IMR-90 (cell line): Measurements from ENCODE around the gene HHATL. TPM values are rescaled to one million over a fixed set of nuclear protein-coding genes. Genes with fewer than 3 reads are reported as not detected.

Source experiments
- ATAC-seq: fragments of 200-7000 bp; cut with Tn5 transposase; 2 replicates; pipeline ENCODE4 v1.9.1; 2020; ENCODE audit warnings: low read depth, mild to moderate bottlenecking, moderate library complexity
- BruUV-seq: library from RNA; stranded (reverse); fragments of 400-500 nt; replicated peaks from 2 replicates; lab custom pipeline; 2021; lab: Mats Ljungman, UMichigan
- CTCF ChIA-PET: fragments of 300-600 bp; formaldehyde crosslinking; extraction: SDS; loops from one replicate; lab custom pipeline; 2021; ENCODE audit warnings: antibody characterized with exemption; lab: Yijun Ruan, JAX
- POLR2A ChIA-PET: fragments of 300-600 bp; sonication (Branson Sonifier 250); formaldehyde crosslinking; loops from one replicate; lab custom pipeline; 2022; ENCODE audit warnings: antibody characterized with exemption; ENCODE audit not compliant: unreplicated experiment; lab: Charles Lee
- DNase-seq: peaks from one replicate; pipeline ENCODE4 v3.0.0; 2013
- H2AFZ ChIP-seq: replicated peaks from 2 replicates; pipeline ENCODE3; 2013; ENCODE audit warnings: low read length, mild to moderate bottlenecking; ENCODE audit not compliant: poor library complexity
- H2AK5ac ChIP-seq: 2 replicates; pipeline ENCODE4 v1.6.1; 2013; ENCODE audit warnings: low read depth, low read length, inconsistent platforms
- H2AK9ac ChIP-seq: replicated peaks from 2 replicates; pipeline ENCODE3; 2013; ENCODE audit warnings: mild to moderate bottlenecking, low read depth, low read length, moderate library complexity; ENCODE audit not compliant: poor library complexity
- H2BK120ac ChIP-seq: 2 replicates; pipeline ENCODE4 v1.6.1; 2013; ENCODE audit warnings: low read depth, low read length, inconsistent platforms
- H2BK15ac ChIP-seq: 3 replicates; pipeline ENCODE4 v1.6.1; 2013; ENCODE audit warnings: low read depth, low read length, inconsistent platforms
- H2BK20ac ChIP-seq: 2 replicates; pipeline ENCODE4 v1.6.1; 2013; ENCODE audit warnings: low read depth, mild to moderate bottlenecking, inconsistent platforms, low read length, moderate library complexity
- H2BK5ac ChIP-seq: 2 replicates; pipeline ENCODE4 v1.6.1; 2013; ENCODE audit warnings: mild to moderate bottlenecking, low read depth, low read length, inconsistent platforms; ENCODE audit not compliant: poor library complexity, severe bottlenecking
- H3K14ac ChIP-seq: replicated peaks from 2 replicates; pipeline ENCODE4 v1.6.1; 2013; ENCODE audit warnings: low read depth, low read length, inconsistent platforms
- H3K18ac ChIP-seq: 2 replicates; pipeline ENCODE4 v1.6.1; 2013; ENCODE audit warnings: low read depth, low read length, control low read depth
- H3K23ac ChIP-seq: 2 replicates; pipeline ENCODE4 v1.6.1; 2013; ENCODE audit warnings: low read depth, low read length, inconsistent platforms
- H3K27ac ChIP-seq: 2 replicates; pipeline ENCODE4 v1.5.1; 2013; ENCODE audit warnings: mild to moderate bottlenecking, control low read depth, low read length; ENCODE audit not compliant: insufficient read depth
- H3K27me3 ChIP-seq: 2 replicates; pipeline ENCODE4 v1.6.1; 2013; ENCODE audit warnings: low read length; ENCODE audit not compliant: control insufficient read depth, insufficient read depth
- H3K36me3 ChIP-seq: 2 replicates; pipeline ENCODE4 v1.6.1; 2013; ENCODE audit warnings: low read length, mixed read lengths; ENCODE audit not compliant: control insufficient read depth, insufficient read depth
- H3K4ac ChIP-seq: 2 replicates; pipeline ENCODE4 v1.6.1; 2013; ENCODE audit warnings: low read depth, low read length, inconsistent platforms
- H3K4me1 ChIP-seq: 2 replicates; pipeline ENCODE4 v1.6.1; 2013; ENCODE audit warnings: low read length, mixed read lengths; ENCODE audit not compliant: control insufficient read depth, insufficient read depth
- H3K4me2 ChIP-seq: 2 replicates; pipeline ENCODE4 v1.6.1; 2013; ENCODE audit warnings: low read depth, mild to moderate bottlenecking, control low read depth, low read length, moderate library complexity
- H3K4me3 ChIP-seq: 2 replicates; pipeline ENCODE4 v1.5.1; 2013; ENCODE audit warnings: low read depth, mild to moderate bottlenecking, control low read depth, low read length, moderate library complexity; ENCODE audit not compliant: insufficient read depth
- H3K56ac ChIP-seq: 2 replicates; pipeline ENCODE4 v1.6.1; 2013; ENCODE audit warnings: low read length, inconsistent platforms; ENCODE audit not compliant: insufficient read depth; ENCODE audit errors: extremely low read depth
- H3K79me1 ChIP-seq, 2 experiments: 2 replicates each; pipeline ENCODE4 v1.6.1; 2013; ENCODE audit warnings: low read length in 2 of 2, inconsistent platforms in 1 of 2, low read depth in 1 of 2
- H3K9ac ChIP-seq: 2 replicates; pipeline ENCODE4 v1.6.1; 2013; ENCODE audit warnings: low read depth, low read length, control low read depth
- H3K9me1 ChIP-seq: 2 replicates; pipeline ENCODE4 v1.6.1; 2013; ENCODE audit warnings: low read length, inconsistent platforms; ENCODE audit not compliant: insufficient read depth
- H3K9me3 ChIP-seq: 2 replicates; pipeline ENCODE4 v1.6.1; 2013; ENCODE audit warnings: low read length; ENCODE audit not compliant: control insufficient read depth, insufficient read depth
- H4K20me1 ChIP-seq: 2 replicates; pipeline ENCODE4 v1.6.1; 2013; ENCODE audit warnings: low read length, inconsistent platforms; ENCODE audit not compliant: insufficient read depth
- H4K5ac ChIP-seq: 2 replicates; pipeline ENCODE4 v1.6.1; 2013; ENCODE audit warnings: mild to moderate bottlenecking, low read depth, low read length, control low read depth
- H4K8ac ChIP-seq, 2 experiments: 2 replicates each; pipeline ENCODE4 v1.6.1; 2013; ENCODE audit warnings: low read depth in 2 of 2, low read length in 2 of 2, control low read depth in 1 of 2, inconsistent platforms in 1 of 2
- H4K91ac ChIP-seq: 2 replicates; pipeline ENCODE4 v1.6.1; 2013; ENCODE audit warnings: low read depth, low read length, inconsistent platforms; ENCODE audit not compliant: insufficient read depth
- BHLHE40 ChIP-seq: fragments of 150-350 bp; IDR thresholded peaks from 2 replicates; pipeline ENCODE4 v1.6.1; 2016; ENCODE audit warnings: mild to moderate bottlenecking, low read depth, low read length
- CEBPB ChIP-seq: IDR thresholded peaks from 2 replicates; pipeline ENCODE4 v1.6.1; 2012; ENCODE audit warnings: low read depth, low read length, improper control_type of control experiment
- CHD1 ChIP-seq: IDR thresholded peaks from 2 replicates; pipeline ENCODE4 v1.6.1; 2012; ENCODE audit warnings: low read depth, low read length, improper control_type of control experiment
- FOS ChIP-seq: fragments of 150-350 bp; IDR thresholded peaks from 2 replicates; pipeline ENCODE4 v1.6.1; 2016; ENCODE audit warnings: low read depth, low read length
- MAFK ChIP-seq: IDR thresholded peaks from 2 replicates; pipeline ENCODE4 v1.6.1; 2012; ENCODE audit warnings: low read depth, low read length, improper control_type of control experiment
- MXI1 ChIP-seq: IDR thresholded peaks from 2 replicates; pipeline ENCODE4 v1.6.1; 2012; ENCODE audit warnings: low read depth, mild to moderate bottlenecking, low read length, moderate library complexity, borderline replicate concordance
- NFE2L2 ChIP-seq: fragments of 150-350 bp; IDR thresholded peaks from 2 replicates; pipeline ENCODE4 v1.6.1; 2016; ENCODE audit warnings: low read depth, mild to moderate bottlenecking, low read length
- POLR2A ChIP-seq: IDR thresholded peaks from 2 replicates; pipeline ENCODE4 v1.6.1; 2012; ENCODE audit warnings: mild to moderate bottlenecking, low read depth, low read length
- RFX5 ChIP-seq: IDR thresholded peaks from 2 replicates; pipeline ENCODE4 v1.8.0; 2012; ENCODE audit warnings: low read depth, mild to moderate bottlenecking, low read length, moderate library complexity
- SMC3 ChIP-seq: fragments of 150-350 bp; IDR thresholded peaks from 2 replicates; pipeline ENCODE4 v1.6.1; 2016; ENCODE audit warnings: low read depth, mild to moderate bottlenecking, antibody characterized with exemption, low read length, moderate library complexity
- USF2 ChIP-seq: fragments of 150-350 bp; IDR thresholded peaks from 2 replicates; pipeline ENCODE4 v1.6.1; 2017; ENCODE audit warnings: mild to moderate bottlenecking, antibody characterized with exemption, low read length, low read depth
- WGBS, 2 experiments: methylation state at CpG; one replicate each; pipeline versions ENCODE4 v1.1.5 to v1.1.7; 2013; ENCODE audit warnings: missing lambda C conversion rate in 2 of 2; ENCODE audit not compliant: insufficient read length in 1 of 2; ENCODE audit errors: extremely low coverage in 2 of 2; 5-methylcytosine and 5-hydroxymethylcytosine counted together
- dilution Hi-C: fragments of 300-500 bp; cut with HindIII; formaldehyde crosslinking; loops from one replicate; pipeline ENCODE4 v1.14.3; 2018; ENCODE audit warnings: low sequenced_read_pairs; ENCODE audit not compliant: unreplicated experiment
- in situ Hi-C: fragments of 300-500 bp; cut with MboI; formaldehyde crosslinking; loops from 3 replicates; pipeline ENCODE4 v1.14.3; 2019; ENCODE audit warnings: low sequenced_read_pairs, inconsistent platforms, mixed read lengths
- intact Hi-C: fragments of 100-400 bp; cut with micrococcal nuclease; formaldehyde crosslinking; loops from 2 replicates; pipeline ENCODE4 v1.10.0; 2022
- polyA plus RNA-seq, 3 experiments: library from polyadenylated mRNA; depleted of rRNA; stranded (reverse); fragments of >200 nt; gene quantifications; 2 replicates each; pipeline ENCODE4 v1.2.3, GENCODE V29; 2012; ENCODE audit warnings: low replicate concordance in 1 of 3
- total RNA-seq: library from RNA; depleted of rRNA; stranded (reverse); fragments of >200 nt; gene quantifications from 2 replicates; pipeline ENCODE4 v1.2.3, GENCODE V29; 2012
- TF ChIP-seq, protein P1 (sequence below): fragments of 150-350 bp; IDR thresholded peaks from 2 replicates; pipeline ENCODE4 v1.6.1; 2016; ENCODE audit warnings: low read depth, mild to moderate bottlenecking, low read length, moderate library complexity, borderline replicate concordance

The HHATL gene
- total and polyA plus RNA-seq, 2 of the 4 experiments (the other 2 are of a cell fraction): not detected

DNA sequence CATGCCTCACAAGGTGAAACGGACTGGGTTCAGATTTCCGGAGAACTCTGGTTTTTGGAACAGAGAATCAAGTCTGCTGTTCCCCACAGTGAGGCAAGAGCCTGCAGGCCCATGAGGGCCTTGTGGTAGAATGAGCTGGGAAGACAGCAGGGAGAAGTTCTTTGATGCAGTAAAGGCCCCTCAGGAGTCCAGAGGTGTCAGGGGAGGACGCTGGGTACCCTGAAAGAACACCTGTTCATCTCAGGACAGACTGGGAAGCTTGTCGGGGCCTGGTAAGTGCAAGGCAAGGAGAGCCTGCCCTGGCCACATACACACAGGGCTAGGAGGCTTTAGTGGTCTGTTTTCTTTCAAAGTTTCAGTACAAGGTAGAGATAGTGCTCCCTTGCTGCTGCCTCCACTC is 52.8 kb downstream of the HHATL start (continued):
- no peak for TF ChIP-seq CHD1
- TF ChIP-seq USF2: no peak
- no peak for TF ChIP-seq SMC3
- no peak for TF ChIP-seq BHLHE40
- TF ChIP-seq POLR2A: no peak

DNA sequence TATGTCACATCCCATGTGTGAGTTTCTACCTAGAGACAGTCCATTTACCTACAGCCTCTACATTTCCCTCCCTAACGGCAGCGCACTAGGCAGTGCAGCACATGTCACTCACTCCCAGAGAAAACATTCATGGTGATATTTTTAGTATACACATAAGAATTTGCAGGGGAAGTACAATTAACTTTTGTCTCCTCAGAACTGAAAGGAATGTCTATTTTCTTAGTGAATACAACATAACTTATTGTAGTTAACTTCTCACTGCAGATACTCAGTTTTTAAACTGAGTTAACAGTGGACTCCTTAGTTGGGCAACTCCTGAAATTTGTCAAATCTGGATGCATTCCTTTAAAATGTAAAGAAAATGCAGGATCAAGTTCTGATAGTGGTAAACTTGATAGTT is 53.6 kb downstream of the HHATL start:
- Histone ChIP-seq H3K23ac (no peak overlapping the region), H3K4ac (no peak overlapping the region), H2BK15ac (no peak overlapping the region), H3K79me1 (peaks cover 32 to 71% of the 10 kb centered on the region in 2 experiments), H2AFZ (no peak overlapping the region), H4K5ac (no peak overlapping the region), H3K36me3 (peaks cover 22% of the 10 kb centered on the region), H3K18ac (no peak overlapping the region), H3K56ac (no peak overlapping the region), H2BK120ac (no peak overlapping the region), H3K4me1 (peaks cover 28% of the 10 kb centered on the region), H4K20me1 (peaks cover 27% of the 10 kb centered on the region; the same call in 1 of the 2 replicates), H2AK9ac (no peak overlapping the region), H3K14ac (no peak overlapping the region), H3K27ac (no peak overlapping the region), H4K91ac (no peak overlapping the region), H2BK20ac (no peak overlapping the region), H2BK5ac (no peak overlapping the region), H3K4me2 (no peak overlapping the region), H3K4me3 (no peak overlapping the region), H4K8ac (no peak overlapping the region), H3K9me1 (peaks cover 31% of the 10 kb centered on the region), H3K9ac (no peak overlapping the region), H3K27me3 (no peaks in the 10 kb centered on the region), H2AK5ac (no peak overlapping the region), H3K9me3 (no peaks in the 10 kb centered on the region)
- DNase-seq: no peak
- POLR2A ChIA-PET: no interaction called here
- CTCF ChIA-PET: no interaction called here
- WGBS, 2 experiments: no CpG with 5 or more reads among the region's 2 CpGs
- ATAC-seq: no peak
- in situ Hi-C loops: no loop called here
- dilution Hi-C loops: no loop called here
- intact Hi-C loops: loop anchor here (5.0 kb wide), 1 partner anchor 37 kb away; no protein-coding TSS in a partner anchor
- no TSS peak for BruUV-seq
- no peak for TF ChIP-seq FOS
- no peak for TF ChIP-seq SMC3
- TF ChIP-seq, protein P1, sequence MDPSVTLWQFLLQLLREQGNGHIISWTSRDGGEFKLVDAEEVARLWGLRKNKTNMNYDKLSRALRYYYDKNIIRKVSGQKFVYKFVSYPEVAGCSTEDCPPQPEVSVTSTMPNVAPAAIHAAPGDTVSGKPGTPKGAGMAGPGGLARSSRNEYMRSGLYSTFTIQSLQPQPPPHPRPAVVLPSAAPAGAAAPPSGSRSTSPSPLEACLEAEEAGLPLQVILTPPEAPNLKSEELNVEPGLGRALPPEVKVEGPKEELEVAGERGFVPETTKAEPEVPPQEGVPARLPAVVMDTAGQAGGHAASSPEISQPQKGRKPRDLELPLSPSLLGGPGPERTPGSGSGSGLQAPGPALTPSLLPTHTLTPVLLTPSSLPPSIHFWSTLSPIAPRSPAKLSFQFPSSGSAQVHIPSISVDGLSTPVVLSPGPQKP: no peak
- TF ChIP-seq MAFK: no peak
- no peak for TF ChIP-seq MXI1
- no peak for TF ChIP-seq BHLHE40
- TF ChIP-seq RFX5: no peak
- TF ChIP-seq NFE2L2: no peak
- TF ChIP-seq USF2: no peak
- no peak for TF ChIP-seq CHD1
- TF ChIP-seq CEBPB: no peak
